Thyroid gland (tissue), 4 donors: ENCODE measurements around the gene METTL25B. TPM values are rescaled to one million over a fixed set of nuclear protein-coding genes. Genes with fewer than 3 reads are reported as not detected.
A peak's percentile ranks its signal among the peaks of the same experiment; 100 is the strongest.

Experiments
- DNase-seq, 2 donors: peaks; one replicate each; pipeline ENCODE4 v3.0.0-alpha.2; 2019
- H3K27ac ChIP-seq, 3 donors: fragments of 200-600 bp; sonication (generic); 1 replicate in 2 of 3; 2 replicates in 1 of 3; pipeline ENCODE4 v1.5.1; 2016 to 2019; ENCODE audit warnings: mild to moderate bottlenecking in 1 of 3, moderate library complexity in 1 of 3
- H3K27me3 ChIP-seq: fragments of 200-600 bp; sonication (generic); one replicate; pipeline ENCODE4 v1.5.1; 2019
- H3K36me3 ChIP-seq, 2 donors: fragments of 200-600 bp; sonication (generic); one replicate each; pipeline ENCODE4 v1.5.1; 2016 to 2019
- H3K4me1 ChIP-seq, 2 donors: fragments of 200-600 bp; sonication (generic); one replicate each; pipeline ENCODE4 v1.5.1; 2017 to 2019
- H3K4me3 ChIP-seq, 3 donors: fragments of 200-600 bp; sonication (generic); replicated peaks in 1 of 3; 1 replicate in 2 of 3; 2 replicates in 1 of 3; pipeline ENCODE4 v1.5.1; 2016; ENCODE audit warnings: mild to moderate bottlenecking in 1 of 3
- H3K9me3 ChIP-seq: fragments of 200-600 bp; sonication (generic); one replicate; pipeline ENCODE4 v1.5.1; 2017
- CTCF ChIP-seq, 6 experiments: fragments of 200-600 bp in 3 of 6; fragments of 450-650 bp in 3 of 6; sonication (generic) in 3 of 6; IDR thresholded peaks; one replicate each; pipeline ENCODE4 v1.5.1; 2016 to 2019; ENCODE audit warnings: antibody characterized with exemption in 6 of 6, mild to moderate bottlenecking in 2 of 6, inconsistent platforms in 1 of 6, moderate library complexity in 1 of 6
- POLR2A ChIP-seq, 2 donors: fragments of 450-650 bp; IDR thresholded peaks; one replicate each; pipeline ENCODE4 v1.6.1; 2017; ENCODE audit warnings: antibody characterized with exemption in 2 of 2, mild to moderate bottlenecking in 2 of 2, moderate library complexity in 1 of 2
- WGBS, 2 donors: methylation state at CpG; one replicate each; pipeline ENCODE4 v1.1.5; 2017; 5-methylcytosine and 5-hydroxymethylcytosine counted together
- intact Hi-C: fragments of 100-400 bp; cut with DNase I; formaldehyde crosslinking; loops from one replicate; pipeline ENCODE4 v1.15.1; 2023
- total RNA-seq, 4 donors: library from RNA; depleted of rRNA; stranded (reverse); fragments of >200 nt; gene quantifications; one replicate each; pipeline ENCODE4 v1.2.3, GENCODE V29; 2016

Gene METTL25B
- total RNA-seq, 4 donors from 2014 or later = 15.5 to 33.4 (median 25.3) TPM

GRCh38 chr1:156742801-156743200 is 14.5 kb downstream of the METTL25B start:
- TF ChIP-seq CTCF (IDR thresholded peaks at IDR 0.05) (no peak), POLR2A (IDR thresholded peaks at IDR 0.05) (no peak)

GRCh38 chr1:156743367-156744302 is 15.4 kb downstream of the METTL25B start:
- H3K9me3 ChIP-seq = no peaks in the 10 kb centered on the region
- WGBS, 2 donors = 86 to 88% methylated on average over 14 of the region's 14 CpGs

More at GRCh38 chr1:156742801-156743200, 14.5 kb downstream of the METTL25B start:
- intact Hi-C loops = no loop called here
- WGBS, 2 donors = 98 to 99% methylated on average over 4 of the region's 4 CpGs
- H3K4me3 ChIP-seq = no peak overlapping the region
- H3K27me3 ChIP-seq = no peaks in the 10 kb centered on the region
- no peaks in the 10 kb centered on the region for H3K9me3 ChIP-seq
- H3K36me3 ChIP-seq = peaks cover 9 to 18% of the 10 kb centered on the region in 2 donors
- DNase-seq = no peak
- H3K4me1 ChIP-seq = peaks cover 32 to 34% of the 10 kb centered on the region in 2 donors
- H3K27ac ChIP-seq = no peak overlapping the region

GRCh38 chr1:156744344-156744743 is 16.1 kb downstream of the METTL25B start:
- TF ChIP-seq CTCF (IDR thresholded peaks at IDR 0.05) = no peak
- TF ChIP-seq POLR2A (IDR thresholded peaks at IDR 0.05) = no peak
- peaks cover 47 to 50% of the 10 kb centered on the region in 2 donors for H3K4me1 ChIP-seq
- no peak overlapping the region for H3K27ac ChIP-seq
- H3K9me3 ChIP-seq = no peaks in the 10 kb centered on the region
- H3K36me3 ChIP-seq = peaks cover 9 to 18% of the 10 kb centered on the region in 2 donors
- DNase-seq = no peak
- no peaks in the 10 kb centered on the region for H3K27me3 ChIP-seq
- intact Hi-C loops = no loop called here
- no peak overlapping the region for H3K4me3 ChIP-seq
- 76 to 79% methylated on average over 7 to 12 of the region's 12 CpGs for whole genome bisulfite sequencing, 2 donors

More at GRCh38 chr1:156743367-156744302, 15.4 kb downstream of the METTL25B start:
- Histone ChIP-seq H3K27me3 (no peaks in the 10 kb centered on the region), H3K27ac (no peak overlapping the region), H3K4me3 (no peak overlapping the region), H3K4me1 (peaks cover 40 to 43% of the 10 kb centered on the region in 2 donors), H3K36me3 (peaks cover 9 to 18% of the 10 kb centered on the region in 2 donors)
- TF ChIP-seq CTCF (IDR thresholded peaks at IDR 0.05) (no peak), POLR2A (IDR thresholded peaks at IDR 0.05) (no peak)
- no peak for DNase-seq
- intact Hi-C loops = no loop called here

GRCh38 chr1:156744786-156745419 is 16.6 kb downstream of the METTL25B start:
- Histone ChIP-seq H3K27ac (peak overlapping the region in 1 of 3 donors; percentile 93), H3K9me3 (no peaks in the 10 kb centered on the region), H3K4me3 (no peak overlapping the region), H3K36me3 (peaks cover 9 to 18% of the 10 kb centered on the region in 2 donors), H3K27me3 (no peaks in the 10 kb centered on the region), H3K4me1 (peaks cover 51 to 55% of the 10 kb centered on the region in 2 donors)
- DNase-seq = no peak
- 88 to 90% methylated on average over 8 to 14 of the region's 14 CpGs for WGBS, 2 donors
- intact Hi-C loops = no loop called here
- TF ChIP-seq CTCF (IDR thresholded peaks at IDR 0.05) (no peak), POLR2A (IDR thresholded peaks at IDR 0.05) (no peak)
